ENCODE measurements around the gene ZNF281. TPM values are rescaled to one million over a fixed set of nuclear protein-coding genes. Genes with fewer than 3 reads are reported as not detected.
A peak's percentile ranks its signal among the peaks of the same experiment; 100 is the strongest.
"Not testable (repeated sequence)": the region's sequence is repeated elsewhere in the genome, so short reads cannot be mapped to it uniquely, and the experiment has no call there.

ZNF281 gene
- total RNA-seq, 2 donors from 2014 or later = 21.9 to 28.7 TPM

DNA sequence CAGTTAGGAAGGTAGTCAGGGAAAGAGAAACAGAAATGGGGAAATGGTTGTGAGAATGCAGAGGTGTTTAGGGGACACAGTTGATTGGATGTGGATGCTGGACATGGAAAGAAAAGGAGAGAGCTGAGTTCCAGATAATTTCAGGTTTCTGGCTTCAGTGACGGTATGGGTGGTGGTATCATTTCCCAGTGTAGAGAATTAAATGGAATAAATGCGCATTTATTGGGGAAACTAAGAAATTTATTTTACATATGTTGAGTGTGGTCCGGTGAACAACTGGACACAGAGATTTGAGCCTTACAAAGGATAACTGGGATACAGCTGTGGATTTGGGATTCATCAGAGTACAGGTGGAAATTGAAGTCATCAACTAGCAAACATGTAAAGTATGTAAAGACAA lies 12.4 kb upstream of the ZNF281 start:
- no peak overlapping the region for H3K4me3 Mint-ChIP-seq
- H3K27me3 Mint-ChIP-seq = no peaks in the 10 kb centered on the region
- no peak overlapping the region for H3K27ac Mint-ChIP-seq
- peaks cover 2% of the 10 kb centered on the region for H3K4me1 Mint-ChIP-seq
- ATAC-seq (no peak), DNase-seq (no peak)
- H3K36me3 Mint-ChIP-seq (ENCODE audit: low read depth) = no peaks in the 10 kb centered on the region
- H3K9me3 ChIP-seq (ENCODE audit: control insufficient read depth, low read length, poor library complexity, severe bottlenecking) = no peaks in the 10 kb centered on the region

DNA sequence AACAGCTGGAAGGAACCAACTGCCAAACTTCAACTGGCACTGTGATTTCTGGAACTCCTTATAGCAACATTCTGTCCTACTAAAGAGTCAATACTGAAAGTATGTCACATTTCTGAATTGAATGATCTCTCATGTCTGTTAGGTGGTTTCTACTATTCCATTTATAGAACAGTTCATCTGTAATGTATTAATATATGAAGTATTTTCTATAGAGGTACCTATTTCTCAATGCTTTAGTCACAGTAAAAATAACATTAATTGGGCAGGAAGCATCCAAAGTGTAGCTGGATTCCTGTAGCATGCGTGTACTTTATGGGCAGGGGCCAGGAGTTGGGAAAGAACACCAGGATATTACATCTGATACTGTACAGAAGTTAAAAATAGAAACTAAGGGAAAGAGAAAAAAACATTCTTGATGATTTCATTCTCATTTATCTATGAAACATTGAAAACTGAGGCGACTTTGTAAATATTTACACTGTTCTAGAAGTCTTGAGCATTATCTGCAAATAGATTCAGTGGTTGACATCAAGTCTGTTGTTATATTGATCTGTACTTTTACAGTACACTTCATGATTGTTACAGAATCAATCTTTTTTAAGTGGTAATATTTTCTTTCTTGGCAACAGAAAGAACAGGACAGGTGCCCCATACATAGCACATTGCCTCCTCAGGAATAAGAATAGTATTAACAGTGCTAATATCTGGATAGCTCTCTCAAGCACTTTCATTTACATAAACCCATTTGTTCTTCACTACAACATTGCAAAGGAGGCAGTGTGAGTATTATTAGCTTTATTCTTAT lies 6.2 kb upstream of the ZNF281 start:
- Mint-ChIP-seq H3K27me3 (no peaks in the 10 kb centered on the region), H3K4me3 (no peak overlapping the region), H3K27ac (peak overlapping the region; percentile 49), H3K36me3 (ENCODE audit: low read depth) (no peaks in the 10 kb centered on the region), H3K4me1 (peaks cover 9% of the 10 kb centered on the region)
- ATAC-seq (no peak), DNase-seq (no peak)
- no peaks in the 10 kb centered on the region for H3K9me3 ChIP-seq (ENCODE audit: control insufficient read depth, low read length, poor library complexity, severe bottlenecking)

DNA sequence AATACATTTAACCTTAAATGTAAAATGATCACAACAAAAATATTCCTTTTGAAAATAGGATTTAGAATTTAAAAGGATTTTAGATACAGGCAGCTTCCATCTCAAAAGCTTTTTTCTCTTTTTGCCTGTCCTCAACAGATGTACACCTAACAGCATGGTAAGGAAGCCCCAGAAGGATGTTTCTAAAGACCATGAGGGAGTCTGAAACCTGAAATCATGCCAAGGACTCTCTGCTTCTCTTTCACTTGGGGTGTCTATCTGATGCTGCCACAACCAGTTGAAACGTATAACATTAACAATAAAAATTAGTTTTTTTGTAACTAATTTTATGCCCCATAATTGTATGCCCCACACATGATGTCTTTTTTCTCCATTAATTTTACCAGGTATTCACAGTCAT lies 5.4 kb upstream of the ZNF281 start:
- H3K4me3 Mint-ChIP-seq = no peak overlapping the region

DNA sequence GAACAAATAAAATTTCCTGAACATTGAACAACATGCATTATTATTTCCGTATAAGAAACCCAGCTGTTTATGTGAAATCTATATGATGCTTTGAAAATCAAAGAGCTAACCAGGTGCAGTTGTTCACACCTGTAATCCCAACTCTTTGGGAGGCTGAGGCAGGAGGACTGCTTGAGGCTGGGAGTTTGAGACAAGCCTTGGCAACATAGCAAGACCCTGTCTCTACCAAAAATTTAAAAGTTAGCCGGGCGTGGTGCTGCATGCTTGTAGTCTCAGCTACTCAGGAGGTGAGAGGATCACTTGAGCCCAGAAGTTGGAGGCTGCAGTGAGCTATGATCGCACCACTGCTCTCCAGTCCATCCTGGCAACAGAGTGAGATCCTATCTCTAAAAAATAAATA lies 4.8 kb upstream of the ZNF281 start:
- H3K9me3 ChIP-seq (ENCODE audit: control insufficient read depth, low read length, poor library complexity, severe bottlenecking) = no peaks in the 10 kb centered on the region
- no peak overlapping the region for H3K27ac Mint-ChIP-seq
- DNase-seq = no peak
- peaks cover 16% of the 10 kb centered on the region for H3K4me1 Mint-ChIP-seq
- peaks cover 4% of the 10 kb centered on the region for H3K36me3 Mint-ChIP-seq (ENCODE audit: low read depth)
- no peaks in the 10 kb centered on the region for H3K27me3 Mint-ChIP-seq
- no peak for ATAC-seq
- no peak overlapping the region for H3K4me3 Mint-ChIP-seq

More for the DNA sequence above, 5.4 kb upstream of the ZNF281 start:
- no peaks in the 10 kb centered on the region for H3K27me3 Mint-ChIP-seq
- H3K4me1 Mint-ChIP-seq = peaks cover 11% of the 10 kb centered on the region
- H3K27ac Mint-ChIP-seq = peak overlapping the region; percentile 49
- no peak for DNase-seq
- H3K36me3 Mint-ChIP-seq (ENCODE audit: low read depth) = no peaks in the 10 kb centered on the region
- ATAC-seq = no peak
- H3K9me3 ChIP-seq (ENCODE audit: control insufficient read depth, low read length, poor library complexity, severe bottlenecking) = no peaks in the 10 kb centered on the region

DNA sequence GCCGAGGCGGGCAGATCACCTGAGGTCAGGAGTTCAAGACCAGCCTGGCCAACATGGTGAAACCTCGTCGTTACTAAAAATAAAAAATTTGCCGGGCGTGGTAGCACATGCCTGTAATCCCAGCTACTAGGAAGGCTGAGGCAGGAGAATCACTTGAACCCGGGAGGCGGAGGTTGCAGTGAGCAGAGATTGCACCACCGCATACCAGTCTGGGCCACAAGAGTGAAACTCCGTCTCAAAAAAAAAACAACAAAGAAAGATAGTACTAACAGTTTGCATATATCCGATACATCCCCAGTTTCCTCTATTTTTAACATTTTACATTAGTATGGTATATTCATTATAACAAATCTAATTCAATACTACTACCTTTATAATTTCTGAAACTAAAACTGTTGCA lies 3.9 kb upstream of the ZNF281 start:
- H3K27me3 Mint-ChIP-seq; H3K27ac Mint-ChIP-seq; H3K9me3 ChIP-seq (ENCODE audit: control insufficient read depth, low read length, poor library complexity, severe bottlenecking); H3K4me3 Mint-ChIP-seq; DNase-seq; ATAC-seq; H3K36me3 Mint-ChIP-seq (ENCODE audit: low read depth): not testable (repeated sequence)
- peaks cover 16% of the 10 kb centered on the region for H3K4me1 Mint-ChIP-seq

DNA sequence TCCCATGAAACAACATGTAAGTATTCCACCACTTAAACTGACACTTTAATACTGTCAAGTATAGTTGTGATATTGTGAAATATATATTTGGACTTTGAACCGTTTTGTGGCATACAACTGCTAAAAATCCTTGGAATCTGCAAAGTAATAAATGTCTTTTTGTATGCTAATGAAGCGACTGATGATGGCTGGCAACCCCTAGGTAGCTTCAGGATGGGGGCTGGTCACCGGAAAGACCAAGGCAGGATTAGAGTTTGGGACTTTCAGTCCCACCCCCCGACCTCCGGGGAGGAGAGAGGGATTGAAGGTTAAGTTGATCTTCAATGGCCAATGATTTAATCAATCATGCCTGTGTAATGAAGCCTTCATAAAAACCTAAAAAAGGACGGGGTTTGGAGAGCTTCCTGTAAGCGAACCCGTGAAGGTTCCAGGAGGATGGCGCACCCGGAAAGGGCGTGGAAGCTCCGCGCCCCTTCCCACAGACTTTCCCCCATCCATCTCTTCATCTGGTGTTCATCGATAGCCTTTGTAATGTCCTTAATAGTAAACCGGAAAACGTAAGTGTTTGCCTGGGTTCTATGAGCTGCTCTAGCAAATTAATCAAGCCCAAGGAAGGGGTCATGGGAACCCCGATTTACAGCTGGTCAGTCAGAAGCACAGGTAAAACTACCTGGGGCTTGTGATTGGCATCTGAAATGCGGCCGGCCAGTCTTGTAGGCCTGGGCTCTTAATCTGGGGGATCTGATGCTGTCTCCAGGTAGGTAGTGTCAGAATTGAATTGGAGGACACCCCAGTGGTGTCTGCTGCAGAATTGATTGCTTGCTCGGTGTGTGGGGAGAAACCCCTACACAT lies 1.8 kb upstream of the ZNF281 start:
- H3K9me3 ChIP-seq (ENCODE audit: control insufficient read depth, low read length, poor library complexity, severe bottlenecking) = no peaks in the 10 kb centered on the region
- H3K4me3 Mint-ChIP-seq = no peak overlapping the region
- DNase-seq = no peak
- H3K27ac Mint-ChIP-seq = no peak overlapping the region
- H3K4me1 Mint-ChIP-seq = peaks cover 27% of the 10 kb centered on the region
- H3K27me3 Mint-ChIP-seq = no peaks in the 10 kb centered on the region
- ATAC-seq = no peak
- peaks cover 8% of the 10 kb centered on the region for H3K36me3 Mint-ChIP-seq (ENCODE audit: low read depth)

DNA sequence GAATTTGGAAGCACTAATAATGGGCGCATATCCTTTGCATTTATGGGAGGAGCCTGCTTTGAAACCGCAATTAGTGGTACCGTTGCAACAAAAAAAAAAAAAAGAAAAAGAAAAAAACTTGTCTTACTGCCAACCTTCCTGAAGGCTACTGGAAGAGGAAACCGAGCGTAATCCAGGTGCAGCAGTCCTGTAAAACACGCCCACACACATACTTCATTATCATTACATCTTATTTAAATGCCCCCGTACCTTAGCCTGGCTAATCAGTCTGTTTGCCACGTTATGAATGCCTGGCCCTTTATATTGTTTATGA lies 686 bp upstream of the ZNF281 start:
- Mint-ChIP-seq H3K36me3 (ENCODE audit: low read depth) (peaks cover 8% of the 10 kb centered on the region), H3K4me1 (peaks cover 31% of the 10 kb centered on the region), H3K27me3 (no peaks in the 10 kb centered on the region), H3K4me3 (peak overlapping the region; percentile 99), H3K27ac (peak overlapping the region; percentile 94)
- DNase-seq (no peak), ATAC-seq (peak; percentile 7)
- no peaks in the 10 kb centered on the region for H3K9me3 ChIP-seq (ENCODE audit: control insufficient read depth, low read length, poor library complexity, severe bottlenecking)

DNA sequence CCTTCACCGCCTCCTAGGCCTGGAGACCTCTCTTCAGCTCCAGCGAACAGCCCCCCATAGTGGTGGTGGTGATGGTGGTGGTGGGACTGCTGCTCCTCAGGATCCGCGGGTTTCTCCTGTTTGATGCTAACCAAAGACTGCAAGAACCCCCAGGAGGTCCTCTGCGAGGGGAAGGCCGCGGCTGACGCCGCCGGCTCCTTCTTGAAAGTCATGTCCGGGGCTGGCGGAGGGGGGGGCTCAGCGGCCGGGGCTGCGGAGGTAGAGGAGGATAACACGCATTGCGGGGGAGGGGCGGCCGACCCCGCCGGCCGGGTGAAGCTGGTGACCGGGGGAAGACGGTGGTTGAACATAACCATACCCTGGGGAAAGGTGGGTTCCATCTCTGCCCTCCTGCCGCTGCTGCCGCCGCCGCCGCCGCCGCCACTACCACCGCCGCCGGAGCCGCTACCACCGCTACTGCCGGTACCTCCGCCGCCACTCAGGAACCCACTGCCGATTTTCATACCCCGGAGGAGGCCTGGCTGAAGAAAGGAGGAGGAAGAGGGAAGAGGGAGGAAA lies 554 bp downstream of the ZNF281 start:
- peaks cover 30% of the 10 kb centered on the region for H3K4me1 Mint-ChIP-seq
- ATAC-seq (peak; percentile 39), DNase-seq (peak; percentile 17 to 32 (median 19))

DNA sequence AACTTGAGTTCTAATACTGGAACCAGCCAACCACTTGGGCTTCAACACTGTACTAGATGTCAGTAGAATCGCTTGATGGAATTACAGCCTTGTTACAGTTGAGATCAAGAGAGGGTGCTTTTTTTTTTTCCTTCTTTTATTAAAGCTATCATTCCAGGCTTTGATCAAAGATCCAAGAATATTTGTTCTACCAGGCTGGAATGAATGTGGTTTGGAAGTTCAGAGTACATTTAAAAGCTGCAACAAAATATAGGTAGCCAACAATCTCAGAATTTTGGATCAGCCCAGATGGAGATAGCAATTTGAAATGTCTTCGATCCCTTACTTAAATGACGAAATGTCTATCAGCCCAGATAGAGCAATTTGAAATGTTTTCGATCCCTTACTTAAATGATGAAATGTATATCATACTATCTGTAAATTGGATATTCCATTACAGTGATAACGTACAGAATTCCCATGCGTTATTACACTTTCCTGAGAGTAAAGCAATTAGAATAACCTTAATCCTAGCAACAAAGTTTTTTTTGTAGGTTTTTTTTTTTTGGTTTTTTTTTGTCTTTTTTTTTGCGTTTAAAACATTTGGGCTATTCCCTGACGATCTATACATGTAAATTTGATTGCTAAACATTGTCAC lies 3.6 kb downstream of the ZNF281 start:
- H3K27ac Mint-ChIP-seq = peak overlapping the region; percentile 34
- H3K36me3 Mint-ChIP-seq (ENCODE audit: low read depth) = peaks cover 11% of the 10 kb centered on the region
- H3K4me1 Mint-ChIP-seq = peaks cover 31% of the 10 kb centered on the region
- no peaks in the 10 kb centered on the region for H3K9me3 ChIP-seq (ENCODE audit: control insufficient read depth, low read length, poor library complexity, severe bottlenecking)
- H3K27me3 Mint-ChIP-seq = no peaks in the 10 kb centered on the region
- peak overlapping the region; percentile 9 for H3K4me3 Mint-ChIP-seq
- no peak for ATAC-seq
- no peak for DNase-seq

More for the DNA sequence above, 554 bp downstream of the ZNF281 start:
- H3K9me3 ChIP-seq (ENCODE audit: control insufficient read depth, low read length, poor library complexity, severe bottlenecking) = no peaks in the 10 kb centered on the region
- Mint-ChIP-seq H3K4me3 (peak overlapping the region; percentile 99), H3K27ac (peak overlapping the region; percentile 94), H3K27me3 (no peaks in the 10 kb centered on the region), H3K36me3 (ENCODE audit: low read depth) (peaks cover 8% of the 10 kb centered on the region)

DNA sequence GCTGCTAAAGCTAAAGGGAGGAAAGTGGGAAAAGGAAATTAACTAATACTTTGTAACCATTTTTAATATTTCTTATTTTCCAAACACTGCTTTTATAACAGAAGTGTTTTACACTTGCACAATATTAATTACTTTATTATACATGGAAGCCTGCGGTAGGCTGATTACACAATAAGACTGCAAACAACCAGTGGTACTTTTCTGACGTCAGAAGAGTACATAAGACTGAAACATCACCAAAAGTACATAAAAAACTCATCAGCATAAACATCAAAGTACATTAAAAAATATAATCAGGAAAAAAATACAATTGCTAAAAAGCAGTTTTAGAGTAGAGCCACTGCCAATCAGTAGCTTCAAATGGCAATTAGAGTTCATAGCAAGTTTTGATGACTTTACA lies 4.6 kb downstream of the ZNF281 start:
- H3K9me3 ChIP-seq (ENCODE audit: control insufficient read depth, low read length, poor library complexity, severe bottlenecking) = no peaks in the 10 kb centered on the region
- no peaks in the 10 kb centered on the region for H3K27me3 Mint-ChIP-seq
- ATAC-seq (no peak), DNase-seq (no peak)
- no peak overlapping the region for H3K27ac Mint-ChIP-seq
- peaks cover 29% of the 10 kb centered on the region for H3K4me1 Mint-ChIP-seq
- no peak overlapping the region for H3K4me3 Mint-ChIP-seq
- H3K36me3 Mint-ChIP-seq (ENCODE audit: low read depth) = peaks cover 11% of the 10 kb centered on the region

DNA sequence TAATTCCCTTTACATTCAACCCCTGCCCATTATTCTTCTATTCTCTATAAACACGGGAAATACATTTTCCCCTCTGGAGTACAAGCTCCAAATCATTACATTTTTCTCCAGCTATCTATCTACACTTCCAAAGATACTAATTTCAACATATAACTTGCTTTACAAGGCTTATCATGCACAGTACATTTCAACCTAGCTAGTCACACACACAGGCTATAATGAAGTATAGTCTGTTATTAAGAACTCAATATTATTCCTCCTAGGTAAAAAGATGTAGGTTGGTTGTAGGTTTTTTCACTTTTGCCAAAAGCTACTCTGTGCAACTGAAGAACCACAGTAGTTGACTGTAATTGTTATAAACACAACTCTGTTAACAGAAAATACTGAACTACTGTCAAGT lies 8.1 kb downstream of the ZNF281 start:
- no peak for DNase-seq
- H3K9me3 ChIP-seq (ENCODE audit: control insufficient read depth, low read length, poor library complexity, severe bottlenecking) = no peaks in the 10 kb centered on the region
- Mint-ChIP-seq H3K4me1 (peaks cover 18% of the 10 kb centered on the region), H3K27ac (peak overlapping the region; percentile 81), H3K4me3 (no peak overlapping the region), H3K36me3 (ENCODE audit: low read depth) (peaks cover 4% of the 10 kb centered on the region), H3K27me3 (no peaks in the 10 kb centered on the region)
- no peak for ATAC-seq

DNA sequence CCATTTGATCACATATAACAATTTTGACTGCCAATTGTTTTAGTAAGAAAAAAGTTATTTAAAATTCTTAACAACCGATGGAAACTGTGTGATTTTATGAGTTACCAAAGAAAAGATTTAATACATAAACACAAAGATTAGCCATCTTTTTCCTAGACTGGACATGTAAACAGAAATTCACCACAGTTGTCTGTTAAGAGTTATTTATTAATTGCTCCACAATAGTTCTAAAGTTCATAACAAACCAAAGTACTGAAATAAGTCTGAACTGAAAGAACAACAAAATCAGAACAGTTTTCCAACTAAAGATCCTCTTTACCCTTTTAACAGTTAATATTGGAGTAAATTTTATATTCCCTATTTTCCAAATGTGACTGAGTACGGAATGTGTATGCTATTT lies 8.6 kb downstream of the ZNF281 start:
- Mint-ChIP-seq H3K36me3 (ENCODE audit: low read depth) (peaks cover 5% of the 10 kb centered on the region), H3K4me3 (no peak overlapping the region), H3K4me1 (peaks cover 17% of the 10 kb centered on the region), H3K27me3 (no peaks in the 10 kb centered on the region), H3K27ac (peak overlapping the region; percentile 81)
- no peaks in the 10 kb centered on the region for H3K9me3 ChIP-seq (ENCODE audit: control insufficient read depth, low read length, poor library complexity, severe bottlenecking)
- ATAC-seq (no peak), DNase-seq (no peak)

DNA sequence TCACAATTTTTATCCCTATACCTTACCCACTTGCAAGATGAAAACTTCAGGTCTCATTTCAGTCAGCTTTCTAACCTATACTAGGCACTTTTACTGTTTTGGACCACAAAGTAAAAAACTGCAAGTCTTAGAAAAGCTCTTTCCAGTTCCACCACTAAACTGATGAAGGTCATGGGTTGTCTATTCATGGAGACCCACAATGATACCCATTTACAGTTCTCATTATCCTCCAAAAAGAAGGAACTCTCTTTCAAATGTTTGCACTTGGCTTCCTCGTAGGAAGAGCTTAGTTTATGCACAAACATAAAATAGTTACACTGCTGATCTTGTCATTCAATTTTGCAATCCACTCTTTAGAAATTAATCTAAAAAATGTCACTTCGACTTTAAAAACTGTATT lies 9.3 kb downstream of the ZNF281 start:
- Mint-ChIP-seq H3K27me3 (no peaks in the 10 kb centered on the region), H3K4me1 (peaks cover 14% of the 10 kb centered on the region), H3K4me3 (no peak overlapping the region), H3K36me3 (ENCODE audit: low read depth) (peaks cover 8% of the 10 kb centered on the region), H3K27ac (peak overlapping the region; percentile 37)
- no peak for ATAC-seq
- DNase-seq = no peak
- H3K9me3 ChIP-seq (ENCODE audit: control insufficient read depth, low read length, poor library complexity, severe bottlenecking) = no peaks in the 10 kb centered on the region

All from T-helper 17 cell (primary cell).